ENCODE data around the gene MRPL2.
A peak's percentile ranks its signal among the peaks of the same experiment; 100 is the strongest.
"Not testable (repeated sequence)": the region's sequence is repeated elsewhere in the genome, so short reads cannot be mapped to it uniquely, and the experiment has no call there.

The MRPL2 gene

GRCh38 chr6:43053545-43054205 lies 5.6 kb downstream of the MRPL2 start, which contains the start of gene CUL7:
CUL7 (minus strand) TSS chr6:43053851; CDS start chr6:43052788, 1,063 bp downstream.
- DNase-seq (ENCODE audit: low read depth in 1 of 2, low spot score in 1 of 2) = peak; percentile 76 to 87

DNA sequence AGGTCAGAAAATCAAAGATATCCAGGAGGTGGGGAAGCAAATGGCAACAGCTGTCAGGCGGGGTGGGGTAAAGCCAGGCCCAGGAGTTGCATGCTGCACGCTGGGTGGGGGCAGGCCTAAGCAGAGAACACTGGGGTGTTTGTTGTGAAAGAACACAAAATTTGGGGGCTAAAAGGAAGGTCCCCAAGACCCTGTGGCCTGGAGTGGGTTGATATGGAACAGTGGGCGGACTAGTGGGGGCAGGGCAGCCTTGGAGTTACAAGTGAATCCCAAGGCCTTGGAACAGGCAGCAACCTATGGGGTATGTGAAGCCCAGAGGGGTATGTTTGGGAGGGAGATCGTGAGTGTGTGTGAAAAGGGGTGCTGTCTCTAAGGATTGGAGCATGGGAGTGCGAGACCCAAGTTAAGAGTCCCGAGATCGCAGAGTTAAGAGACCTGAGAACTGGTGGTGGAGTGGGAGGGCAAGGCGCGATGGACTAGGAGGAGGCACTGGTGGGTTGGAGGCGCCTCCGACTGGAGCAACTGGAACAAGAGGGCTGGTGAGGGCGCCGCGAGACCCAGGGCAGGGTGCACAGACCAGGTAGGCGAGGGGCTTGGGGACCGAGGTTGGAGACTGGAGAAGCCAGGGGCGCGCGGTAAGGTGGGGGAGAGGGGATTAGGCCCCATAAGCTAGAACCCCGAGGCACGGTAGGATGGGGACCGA lies 6.2 kb downstream of the MRPL2 start:
- DNase-seq (ENCODE audit: low read depth in 1 of 2, low spot score in 1 of 2) = peak; percentile 8 to 18

DNA sequence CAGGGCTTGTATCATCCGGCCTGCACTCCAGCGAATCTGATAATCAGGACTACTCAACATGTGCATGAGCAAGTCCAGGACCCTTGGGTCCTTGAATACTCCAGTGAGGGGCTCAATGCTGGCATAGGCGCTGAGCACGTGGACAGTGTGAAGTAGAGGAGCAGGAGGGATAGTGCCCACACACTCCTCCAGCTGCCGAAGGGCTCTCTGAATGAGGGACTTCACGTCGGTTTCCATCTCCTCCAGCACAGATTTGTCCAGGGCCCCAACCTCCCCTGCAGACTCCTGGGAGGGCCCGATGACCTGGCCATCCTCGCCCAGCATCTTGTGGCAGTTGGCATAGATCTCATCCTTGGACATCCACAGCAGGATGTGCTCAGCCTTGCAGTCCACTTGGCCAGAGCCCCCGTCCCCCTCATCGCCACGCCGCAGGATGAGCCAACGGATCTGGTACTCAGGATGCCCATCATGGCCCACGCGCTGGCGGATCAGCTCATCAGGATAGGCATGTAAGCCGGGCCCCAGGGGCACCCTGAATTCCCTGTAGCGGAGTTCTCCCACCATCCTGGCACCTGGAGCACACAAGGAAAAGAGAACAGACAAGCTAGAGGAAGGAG lies 6.9 kb downstream of the MRPL2 start:
- no peak for DNase-seq (ENCODE audit: low read depth in 1 of 2, low spot score in 1 of 2)

GRCh38 chr6:43050981-43051380 lies 8.3 kb downstream of the MRPL2 start:
- DNase-seq (ENCODE audit: low read depth in 1 of 2, low spot score in 1 of 2) = no peak

- DNase-seq (ENCODE audit: low read depth in 1 of 2, low spot score in 1 of 2) = no peak
Observed at GRCh38 chr6:43047998-43048397, 11.2 kb downstream of the MRPL2 start.

GRCh38 chr6:43045371-43045930 lies 13.8 kb downstream of the MRPL2 start:
- no peak for DNase-seq (ENCODE audit: low read depth in 1 of 2, low spot score in 1 of 2)

GRCh38 chr6:43043310-43043709 lies 15.9 kb downstream of the MRPL2 start:
- DNase-seq (ENCODE audit: low read depth in 1 of 2, low spot score in 1 of 2) = no peak

GRCh38 chr6:43041475-43041874 lies 17.8 kb downstream of the MRPL2 start:
- DNase-seq (ENCODE audit: low read depth in 1 of 2, low spot score in 1 of 2) = not testable (repeated sequence)

DNA sequence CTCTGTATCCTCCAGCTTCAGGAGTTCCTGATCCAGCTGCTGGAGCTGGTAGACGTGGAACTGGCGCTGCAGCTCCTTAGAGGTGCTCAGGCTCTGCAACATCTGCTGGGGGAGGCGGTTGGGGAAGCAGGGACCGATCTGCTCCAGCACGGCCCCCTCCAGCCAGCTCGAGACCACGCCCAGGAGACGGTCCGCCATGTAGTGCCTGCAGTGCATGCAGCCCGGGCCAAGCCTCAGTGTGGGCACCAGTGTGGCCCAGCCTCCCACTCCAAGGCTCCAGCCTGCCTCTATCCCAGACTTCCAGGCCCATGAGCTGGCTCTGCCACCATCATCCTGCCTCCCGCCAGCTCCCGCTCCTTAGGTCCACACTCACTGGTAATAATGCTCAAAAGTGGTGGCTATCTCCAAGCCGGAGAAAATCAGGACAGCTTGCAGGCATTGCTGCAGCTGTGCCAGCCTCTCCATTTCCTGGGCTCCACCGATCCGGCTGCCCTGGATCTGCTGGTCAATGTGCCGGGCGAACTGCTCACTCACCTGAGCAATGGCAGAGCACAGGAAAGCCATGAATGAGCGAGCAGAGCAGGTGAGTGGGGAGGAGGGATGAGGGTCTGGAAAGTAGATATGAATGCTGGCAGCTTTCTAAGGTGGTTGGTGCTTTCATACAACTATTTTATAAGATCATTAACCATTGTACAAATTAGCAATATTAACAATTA lies 18.5 kb downstream of the MRPL2 start:
- no peak for DNase-seq (ENCODE audit: low read depth in 1 of 2, low spot score in 1 of 2)

DNA sequence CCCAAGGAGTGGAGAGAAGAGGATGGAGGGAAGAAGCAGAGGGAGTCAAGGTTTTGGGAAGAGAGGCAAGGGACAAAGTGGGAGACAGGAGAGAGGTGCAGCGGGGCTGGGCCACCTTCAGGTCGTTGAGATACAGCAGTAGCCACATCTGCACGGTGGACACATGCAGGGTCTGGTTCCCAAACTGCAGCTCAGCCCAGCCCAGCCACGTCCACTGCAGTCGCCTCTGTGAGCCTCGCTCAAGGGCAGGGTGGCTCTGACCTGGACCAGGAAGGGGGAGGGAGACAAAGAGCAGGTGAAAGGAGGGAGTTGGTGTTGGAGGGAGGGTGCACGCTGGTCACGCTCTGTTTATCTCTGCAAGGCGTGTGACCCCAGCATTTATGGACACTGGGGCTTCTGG lies 20.5 kb downstream of the MRPL2 start:
- no peak for DNase-seq (ENCODE audit: low read depth in 1 of 2, low spot score in 1 of 2)

DNA sequence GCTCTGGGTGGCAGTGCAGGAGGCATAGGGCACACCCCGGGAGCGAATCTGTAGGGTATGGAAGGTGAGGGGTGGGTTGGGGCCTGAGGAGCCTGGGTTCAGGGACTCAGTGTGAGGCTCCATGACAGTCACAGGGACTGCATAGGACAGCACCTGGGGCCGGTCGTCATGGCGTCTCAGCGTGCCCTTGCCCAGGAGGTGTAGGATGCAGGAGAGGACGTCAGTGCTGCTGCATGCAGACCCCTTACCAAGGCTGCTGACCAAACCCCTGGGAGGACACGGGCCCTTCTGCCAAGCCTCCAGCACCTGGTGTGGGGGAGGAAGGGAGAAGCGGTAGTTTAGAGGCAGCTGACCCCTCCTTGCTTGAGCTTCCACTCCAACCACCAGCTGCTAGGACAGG lies 21.5 kb downstream of the MRPL2 start:
- DNase-seq (ENCODE audit: low read depth in 1 of 2, low spot score in 1 of 2) = no peak

DNA sequence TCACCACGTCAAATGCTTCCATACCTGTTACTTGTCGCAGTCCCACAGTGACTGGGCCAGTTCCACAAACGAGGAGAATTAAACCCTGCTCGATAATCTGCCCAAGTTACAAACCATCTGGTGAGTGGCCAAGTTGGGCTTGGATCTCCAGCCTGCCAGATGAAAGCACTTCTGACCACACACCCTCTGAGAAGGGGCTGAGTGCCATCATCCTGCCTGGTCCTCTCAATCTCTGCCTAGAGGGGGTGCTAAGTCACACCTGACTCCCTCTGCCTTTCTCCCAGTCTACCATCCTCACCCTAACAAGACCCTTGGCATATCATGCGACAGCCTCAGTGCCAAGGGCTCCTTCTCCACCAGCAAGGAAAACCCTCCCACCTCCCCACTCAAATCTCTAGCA lies 22.0 kb downstream of the MRPL2 start:
- no peak for DNase-seq (ENCODE audit: low read depth in 1 of 2, low spot score in 1 of 2)

DNA sequence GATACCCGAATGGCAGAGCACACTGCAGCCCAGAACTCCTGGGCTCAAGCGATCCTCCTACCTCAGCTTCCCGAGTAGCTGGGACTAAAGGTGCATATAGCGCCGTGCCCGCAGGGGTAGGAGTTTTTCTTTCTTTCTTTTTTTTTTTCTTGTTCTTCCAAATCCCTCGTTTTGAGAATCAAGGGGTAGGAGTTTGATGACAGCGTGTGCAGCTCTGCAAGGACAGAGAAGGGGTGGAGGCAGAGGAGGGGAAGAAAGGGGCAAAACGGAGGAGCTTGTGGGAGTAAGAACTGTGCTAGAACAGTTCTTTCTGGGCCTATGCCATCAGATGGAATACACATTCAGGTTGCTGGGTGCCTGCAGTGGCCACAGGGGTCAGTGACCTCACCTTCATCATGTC lies 22.5 kb downstream of the MRPL2 start:
- DNase-seq (ENCODE audit: low read depth in 1 of 2, low spot score in 1 of 2) = no peak

GRCh38 chr6:43035495-43036194 lies 23.6 kb downstream of the MRPL2 start:
- DNase-seq (ENCODE audit: low read depth in 1 of 2, low spot score in 1 of 2) = no peak

DNA sequence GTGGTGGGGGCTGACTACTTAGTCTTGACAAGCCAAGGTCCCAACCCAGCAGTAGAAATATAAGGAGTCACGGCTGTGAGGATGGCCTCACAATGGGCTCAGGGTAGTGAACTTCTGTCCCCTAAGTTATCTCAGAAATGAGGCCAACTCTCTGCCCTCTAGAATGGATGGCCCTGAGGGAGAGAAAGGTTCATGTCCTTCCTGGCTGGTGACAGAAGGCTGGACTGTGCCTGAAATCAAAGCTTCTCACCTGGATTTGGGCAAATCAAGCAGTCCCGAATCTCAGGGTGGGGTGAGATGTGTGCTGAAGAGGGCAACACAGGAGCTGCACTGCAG lies 25.1 kb downstream of the MRPL2 start:
- no peak for DNase-seq (ENCODE audit: low read depth in 1 of 2, low spot score in 1 of 2)

DNA sequence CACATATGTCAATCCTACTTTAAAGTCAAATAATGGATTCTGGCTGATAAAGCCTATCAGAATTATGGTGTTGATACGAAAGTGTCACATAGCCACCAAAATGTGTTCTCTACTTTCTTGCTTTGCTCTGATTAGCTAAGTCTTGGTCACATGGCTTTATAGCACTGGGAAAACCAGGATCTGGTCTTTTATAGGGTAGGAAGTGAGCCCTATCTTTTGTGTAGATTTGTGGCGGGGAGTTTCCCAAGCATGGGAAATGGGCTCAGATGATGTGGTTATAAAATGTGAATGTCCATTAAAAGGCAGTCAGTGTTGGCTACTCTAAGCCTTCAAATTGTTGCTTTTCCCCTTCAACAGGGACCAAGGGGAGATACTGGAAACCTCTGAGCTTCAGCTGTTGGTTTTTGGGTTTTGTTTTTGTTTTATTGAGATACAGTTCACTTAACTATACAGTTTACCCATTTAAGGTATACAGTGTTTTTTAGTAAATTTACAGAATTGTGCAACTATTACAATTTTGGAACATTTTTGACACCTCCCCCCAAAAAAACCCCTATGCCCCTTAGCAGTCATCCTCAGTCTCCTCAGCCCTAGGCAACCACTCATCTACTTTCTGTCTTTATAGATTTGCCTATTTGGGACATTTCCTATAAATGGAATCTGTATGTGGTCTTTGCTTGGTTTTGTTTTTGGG lies 25.6 kb downstream of the MRPL2 start:
- DNase-seq (ENCODE audit: low read depth in 1 of 2, low spot score in 1 of 2) = no peak

GRCh38 chr6:43032326-43032725 lies 26.9 kb downstream of the MRPL2 start:
- no peak for DNase-seq (ENCODE audit: low read depth in 1 of 2, low spot score in 1 of 2)

DNA sequence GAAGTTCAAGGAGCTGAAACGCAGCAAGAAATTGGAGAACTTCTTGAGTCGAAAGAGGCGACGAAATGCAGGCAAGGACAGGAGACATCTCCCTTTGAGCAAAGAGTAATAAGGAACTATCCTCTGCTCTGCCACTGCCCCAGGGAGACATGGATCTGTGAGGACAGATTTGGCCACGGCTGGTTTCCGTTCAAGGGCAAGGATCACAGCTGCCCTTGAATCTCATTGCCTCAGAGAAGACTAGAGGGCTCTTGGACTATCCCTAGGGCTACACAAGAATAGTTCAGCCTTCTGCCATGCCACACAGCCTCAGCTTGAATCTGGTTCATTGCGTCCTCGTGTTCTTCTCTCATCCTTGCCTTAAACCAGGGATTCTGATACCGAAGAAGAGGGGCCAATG lies 30.1 kb downstream of the MRPL2 start:
- DNase-seq (ENCODE audit: low read depth in 1 of 2, low spot score in 1 of 2) = no peak

DNA sequence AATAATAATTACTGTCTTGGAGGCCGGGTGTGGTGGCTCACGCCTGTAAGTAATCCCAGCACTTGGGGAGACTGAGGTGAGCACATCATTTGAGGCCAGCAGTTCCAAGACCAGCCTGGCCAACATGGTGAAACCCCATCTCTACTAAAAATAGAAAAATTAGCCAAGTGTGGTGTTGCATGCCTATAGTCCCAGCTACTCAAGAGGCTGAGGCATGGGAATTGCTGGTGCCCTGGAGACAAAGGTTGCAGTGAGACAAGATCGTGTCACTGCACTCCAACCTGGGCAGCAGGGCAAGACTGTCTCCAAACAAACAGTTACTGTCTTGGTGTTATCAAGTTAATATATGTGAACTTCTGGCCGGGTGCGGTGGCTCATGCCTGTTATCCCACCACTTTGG lies 32.9 kb downstream of the MRPL2 start:
- DNase-seq (ENCODE audit: low read depth in 1 of 2, low spot score in 1 of 2) = no peak

- DNase-seq (ENCODE audit: low read depth in 1 of 2, low spot score in 1 of 2) = no peak
Observed at GRCh38 chr6:43024436-43024835, 34.8 kb downstream of the MRPL2 start.
